Measurements from ENCODE around the gene TRAK2. TPM values are rescaled to one million over a fixed set of nuclear protein-coding genes. Genes with fewer than 3 reads are reported as not detected.

Gene TRAK2
- total and polyA plus RNA-seq, 2 of the 8 experiments (the other 6 are each of a cell fraction or from before 2014, with no cell fraction given): 4.5 to 15.7 TPM

DNA sequence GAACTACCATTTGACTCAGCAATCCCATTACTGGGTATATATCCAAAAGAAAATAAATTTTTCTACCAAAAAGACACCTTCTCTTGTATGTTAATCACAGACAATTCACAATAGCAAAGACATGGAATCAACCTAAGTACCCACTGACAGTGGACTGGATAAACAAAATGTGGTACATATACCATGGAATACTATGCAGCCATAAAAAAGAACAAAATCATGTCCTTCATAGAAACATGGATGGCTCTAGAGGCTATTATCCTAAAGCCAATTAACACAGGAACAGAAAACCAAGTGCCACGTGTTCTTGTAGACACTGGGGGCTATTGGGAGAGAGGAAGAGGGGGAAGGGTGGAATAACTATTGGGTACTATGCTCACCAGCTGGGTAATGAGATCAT, 121.8 kb downstream of the TRAK2 start (continued):
- TF ChIP-seq HDAC2 (IDR thresholded peaks at IDR 0.05; ENCODE audit: borderline replicate concordance in 1 of 2, low read depth in 2 of 2, low read length in 2 of 2) (no peak), CHD1 (IDR thresholded peaks at IDR 0.05; ENCODE audit: low read depth, low read length) (no peak), CEBPB (IDR thresholded peaks at IDR 0.05; ENCODE audit: low read depth, low read length) (no peak), POLR2A (IDR thresholded peaks at IDR 0.05; ENCODE audit: control extremely low read depth in 1 of 2, low read depth in 2 of 2, low read length in 2 of 2) (no peak)

Data from H1 (cell line).